Sigmoid colon (tissue), 4 donors: Measurements from ENCODE around the gene REXO1.

ENCODE experiments used
- EP300 ChIP-seq, 4 donors: sonication (generic); formaldehyde crosslinking; IDR thresholded peaks; one replicate each; pipeline ENCODE4 v1.6.1; 2017; ENCODE audit warnings: antibody characterized with exemption in 4 of 4
- POLR2A ChIP-seq, 2 donors: fragments of 450-650 bp; IDR thresholded peaks; one replicate each; pipeline ENCODE4 v1.6.1; 2016; ENCODE audit warnings: antibody characterized with exemption in 2 of 2, mild to moderate bottlenecking in 2 of 2, moderate library complexity in 2 of 2
- POLR2AphosphoS5 ChIP-seq, 4 donors: sonication (generic); formaldehyde crosslinking; IDR thresholded peaks; one replicate each; pipeline ENCODE4 v1.6.1; 2017; ENCODE audit warnings: antibody characterized with exemption in 4 of 4
- TF ChIP-seq, protein P1 (sequence below), 4 experiments: fragments of 450-650 bp in 3 of 4; fragments of 200-600 bp in 1 of 4; IDR thresholded peaks; one replicate each; pipeline ENCODE4 v1.5.1; 2016 to 2019; ENCODE audit warnings: antibody characterized with exemption in 4 of 4, mild to moderate bottlenecking in 3 of 4, moderate library complexity in 2 of 4

DNA sequence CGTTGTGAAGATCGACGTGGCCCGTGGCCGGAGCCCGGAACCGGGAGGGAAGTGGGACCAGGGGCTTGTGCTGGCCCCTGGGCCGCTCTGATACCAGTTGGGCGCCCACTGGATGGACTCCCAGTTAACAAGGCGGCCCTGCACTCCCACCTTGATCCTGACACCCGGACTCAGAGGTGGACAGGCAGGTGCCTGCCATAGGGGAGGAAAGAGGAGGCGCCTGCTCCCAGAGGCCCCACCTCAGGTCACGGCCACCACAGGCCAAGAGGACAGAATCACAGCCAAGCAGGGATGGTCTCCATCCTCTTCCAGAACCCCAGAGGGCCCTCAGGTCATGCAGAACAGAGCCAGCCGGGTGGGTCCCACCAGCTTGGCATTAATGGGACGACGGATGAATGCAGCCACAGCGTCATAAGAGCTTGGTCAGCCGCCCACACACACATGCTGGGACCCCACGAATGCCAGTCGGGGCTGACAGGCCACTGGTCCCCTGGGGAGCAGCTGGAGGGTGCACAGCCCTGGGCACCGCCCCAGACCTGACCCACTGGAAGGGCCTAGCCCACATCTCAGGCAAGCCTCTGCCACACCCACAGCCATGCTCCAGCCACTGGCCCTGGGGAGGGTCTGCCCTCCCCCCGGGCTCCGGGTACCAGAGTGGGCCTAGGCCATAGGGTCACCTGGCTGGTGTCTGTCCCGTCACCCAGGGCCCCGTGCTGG lies 24.7 kb upstream of the REXO1 start:
- TF ChIP-seq, protein P1, sequence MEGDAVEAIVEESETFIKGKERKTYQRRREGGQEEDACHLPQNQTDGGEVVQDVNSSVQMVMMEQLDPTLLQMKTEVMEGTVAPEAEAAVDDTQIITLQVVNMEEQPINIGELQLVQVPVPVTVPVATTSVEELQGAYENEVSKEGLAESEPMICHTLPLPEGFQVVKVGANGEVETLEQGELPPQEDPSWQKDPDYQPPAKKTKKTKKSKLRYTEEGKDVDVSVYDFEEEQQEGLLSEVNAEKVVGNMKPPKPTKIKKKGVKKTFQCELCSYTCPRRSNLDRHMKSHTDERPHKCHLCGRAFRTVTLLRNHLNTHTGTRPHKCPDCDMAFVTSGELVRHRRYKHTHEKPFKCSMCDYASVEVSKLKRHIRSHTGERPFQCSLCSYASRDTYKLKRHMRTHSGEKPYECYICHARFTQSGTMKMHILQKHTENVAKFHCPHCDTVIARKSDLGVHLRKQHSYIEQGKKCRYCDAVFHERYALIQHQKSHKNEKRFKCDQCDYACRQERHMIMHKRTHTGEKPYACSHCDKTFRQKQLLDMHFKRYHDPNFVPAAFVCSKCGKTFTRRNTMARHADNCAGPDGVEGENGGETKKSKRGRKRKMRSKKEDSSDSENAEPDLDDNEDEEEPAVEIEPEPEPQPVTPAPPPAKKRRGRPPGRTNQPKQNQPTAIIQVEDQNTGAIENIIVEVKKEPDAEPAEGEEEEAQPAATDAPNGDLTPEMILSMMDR (IDR thresholded peaks at IDR 0.05) = no peak
- TF ChIP-seq POLR2AphosphoS5 (IDR thresholded peaks at IDR 0.05) = no peak
- TF ChIP-seq EP300 (IDR thresholded peaks at IDR 0.05) = no peak
- TF ChIP-seq POLR2A (IDR thresholded peaks at IDR 0.05) = no peak
